K562 (cell line): Measurements from ENCODE around the gene CHAT. TPM values are rescaled to one million over a fixed set of nuclear protein-coding genes. Genes with fewer than 3 reads are reported as not detected.

Experiments
- ATAC-seq: fragments of 200-7000 bp; cut with Tn5 transposase; 3 replicates; pipeline ENCODE4 v1.9.1; 2020; ENCODE audit warnings: moderate library complexity
- BruUV-seq: library from RNA; stranded (reverse); fragments of 400-500 nt; replicated peaks from 2 replicates; lab custom pipeline; 2021; lab: Mats Ljungman, UMichigan
- CTCF ChIA-PET: fragments of 300-600 bp; formaldehyde crosslinking; extraction: SDS; loops from one replicate; lab custom pipeline; 2021; ENCODE audit warnings: low intra/inter-chr PET ratio; lab: Yijun Ruan, JAX
- POLR2A ChIA-PET: fragments of 300-600, 350-650 bp; sonication (Branson Sonifier 250); formaldehyde crosslinking; extraction: SDS; loops from one replicate; lab custom pipeline; 2021; ENCODE audit warnings: antibody characterized with exemption, inconsistent platforms; lab: Yijun Ruan, JAX
- DNase-seq, 4 experiments: peaks; one replicate each; pipeline versions ENCODE4 v3.0.0 to v3.0.0-alpha.2; 2011 to 2018; ENCODE audit warnings: low spot score in 3 of 4, mixed read lengths in 3 of 4; ENCODE audit errors: extremely low read depth in 1 of 4
- FAIRE-seq: peaks from 2 replicates; lab custom pipeline; 2011; peaks lifted over from hg19 to GRCh38; lab: Jason Lieb, UNC
- H2AFZ ChIP-seq: 2 replicates; pipeline ENCODE4 v1.6.0; 2011; ENCODE audit warnings: low read depth, low read length, control low read depth, inconsistent platforms
- H3K27ac ChIP-seq: fragments of 200-600 bp; 3 replicates; pipeline ENCODE4 v1.8.0; 2011; ENCODE audit warnings: low read depth, mild to moderate bottlenecking, control low read depth, inconsistent platforms, low read length, moderate library complexity, mixed read lengths; ENCODE audit errors: extremely low read depth
- H3K27me3 ChIP-seq, 2 experiments: fragments of 300-600 bp in 1 of 2; 2 replicates in 1 of 2; 3 replicates in 1 of 2; pipeline versions ENCODE4 v1.6.0 to v1.8.0; 2011; ENCODE audit warnings: inconsistent platforms in 2 of 2, low read length in 2 of 2, mild to moderate bottlenecking in 1 of 2, mixed read lengths in 1 of 2, moderate library complexity in 1 of 2; ENCODE audit not compliant: control insufficient read depth in 2 of 2, insufficient read depth in 2 of 2
- H3K36me3 ChIP-seq: fragments of 300-600 bp; 3 replicates; pipeline ENCODE4 v1.8.0; 2011; ENCODE audit warnings: mild to moderate bottlenecking, low read length, inconsistent platforms; ENCODE audit not compliant: control insufficient read depth, insufficient read depth
- H3K4me1 ChIP-seq, 2 experiments: fragments of 200-600 bp in 1 of 2; replicated peaks in 1 of 2; 2 replicates in 1 of 2; 3 replicates in 1 of 2; pipeline versions ENCODE4 v1.5.1 to v1.8.0; 2011; ENCODE audit warnings: inconsistent platforms in 2 of 2, low read length in 2 of 2, mild to moderate bottlenecking in 1 of 2, mixed read lengths in 1 of 2, moderate library complexity in 1 of 2; ENCODE audit not compliant: control insufficient read depth in 2 of 2, insufficient read depth in 2 of 2
- H3K4me2 ChIP-seq: 2 replicates; pipeline ENCODE4 v1.6.1; 2011; ENCODE audit warnings: low read length, control low read depth, inconsistent platforms, mixed read lengths; ENCODE audit not compliant: insufficient read depth
- H3K4me3 ChIP-seq: fragments of 200-600 bp; sonication (generic), shearing (Covaris generic); 2 replicates; pipeline ENCODE4 v1.5.1; 2016; ENCODE audit warnings: control low read depth, inconsistent platforms
- H3K79me2 ChIP-seq: fragments of 200-600 bp; 3 replicates; pipeline ENCODE4 v1.8.0; 2011; ENCODE audit warnings: low read length, inconsistent platforms; ENCODE audit not compliant: control insufficient read depth, insufficient read depth
- H3K9ac ChIP-seq, 2 experiments: 2 replicates each; pipeline versions ENCODE4 v1.6.0 to v1.6.1; 2011; ENCODE audit warnings: low read depth in 2 of 2, low read length in 2 of 2, control low read depth in 1 of 2, inconsistent platforms in 1 of 2, mild to moderate bottlenecking in 1 of 2, mixed read lengths in 1 of 2; ENCODE audit not compliant: insufficient read depth in 1 of 2
- H3K9me1 ChIP-seq: one replicate; pipeline ENCODE4 v1.6.0; 2011; ENCODE audit warnings: inconsistent platforms, mild to moderate bottlenecking, low read length, moderate library complexity; ENCODE audit not compliant: control insufficient read depth, insufficient read depth
- H3K9me3 ChIP-seq: replicated peaks from 2 replicates; pipeline ENCODE4 v1.5.1; 2011; ENCODE audit warnings: low read depth, low read length, inconsistent platforms; ENCODE audit not compliant: control insufficient read depth, insufficient read depth
- H4K20me1 ChIP-seq: replicated peaks from 2 replicates; pipeline ENCODE4 v1.6.1; 2011; ENCODE audit warnings: low read length, inconsistent platforms, mixed read lengths; ENCODE audit not compliant: control insufficient read depth, insufficient read depth
- BCOR ChIP-seq: fragments of 450-650 bp; IDR thresholded peaks from 2 replicates; pipeline ENCODE4 v1.6.1; 2016
- CBFA2T3 ChIP-seq: fragments of 450-650 bp; IDR thresholded peaks from 2 replicates; pipeline ENCODE4 v1.6.1; 2017
- CREB3L1 ChIP-seq: fragments of 450-650 bp; IDR thresholded peaks from 2 replicates; pipeline ENCODE4 v1.6.1; 2014; ENCODE audit warnings: low read depth, mild to moderate bottlenecking, moderate library complexity, borderline replicate concordance
- DPF2 ChIP-seq: fragments of 450-650 bp; IDR thresholded peaks from 2 replicates; pipeline ENCODE4 v1.6.1; 2016
- EP400 ChIP-seq: fragments of 450-650 bp; IDR thresholded peaks from 2 replicates; pipeline ENCODE4 v1.6.1; 2017; ENCODE audit warnings: antibody characterized with exemption, mild to moderate bottlenecking, moderate library complexity
- GABPA ChIP-seq: fragments of 200-800 bp; sonication (Bioruptor generic); conservative IDR thresholded peaks from 2 replicates; pipeline ENCODE4 v1.6.1; 2016; ENCODE audit warnings: low read depth, missing genetic modification characterization, missing compliant biosample characterization
- HINFP ChIP-seq: fragments of 450-650 bp; conservative IDR thresholded peaks from 2 replicates; pipeline ENCODE4 v1.6.1; 2016; ENCODE audit warnings: missing genetic modification characterization, low read depth, mild to moderate bottlenecking, control low read depth, missing compliant biosample characterization
- KLF1 ChIP-seq: fragments of 450-650 bp; IDR thresholded peaks from 2 replicates; pipeline ENCODE4 v1.6.1; 2016; ENCODE audit warnings: missing genetic modification characterization, missing compliant biosample characterization
- MCM2 ChIP-seq: fragments of 450-650 bp; IDR thresholded peaks from 2 replicates; pipeline ENCODE4 v1.6.1; 2017; ENCODE audit warnings: low read depth, mild to moderate bottlenecking
- MCM5 ChIP-seq: fragments of 450-650 bp; IDR thresholded peaks from 2 replicates; pipeline ENCODE4 v1.6.1; 2016; ENCODE audit warnings: low read depth
- PATZ1 ChIP-seq: fragments of 250-450 bp; sonication (Bioruptor Pico); IDR thresholded peaks from 2 replicates; pipeline ENCODE4 v1.5.0; 2020; ENCODE audit warnings: mild to moderate bottlenecking, borderline replicate concordance
- POLR3G ChIP-seq: IDR thresholded peaks from 2 replicates; pipeline ENCODE4 v1.6.1; 2011; ENCODE audit not compliant: insufficient read length, insufficient replicate concordance; ENCODE audit errors: extremely low read depth
- RBM39 ChIP-seq: fragments of 200-400 bp; formaldehyde crosslinking; optimal IDR thresholded peaks from 2 replicates; pipeline ENCODE3; 2018; ENCODE audit warnings: low read depth, low read length
- SRSF1 ChIP-seq: fragments of 200-400 bp; formaldehyde crosslinking; IDR thresholded peaks from 2 replicates; pipeline ENCODE4 v1.6.1; 2017; ENCODE audit warnings: mild to moderate bottlenecking, low read depth, low read length, moderate library complexity
- SRSF9 ChIP-seq: fragments of 200-400 bp; formaldehyde crosslinking; IDR thresholded peaks from 2 replicates; pipeline ENCODE4 v1.6.1; 2017; ENCODE audit warnings: low read depth, low read length, borderline replicate concordance
- ZNF124 ChIP-seq: sonication (generic); formaldehyde crosslinking; IDR thresholded peaks from 2 replicates; pipeline ENCODE4 v1.8.1; 2022; ENCODE audit warnings: missing genetic modification reagents
- ZNF324 ChIP-seq: fragments of 250-450 bp; sonication (Bioruptor Pico); IDR thresholded peaks from 2 replicates; pipeline ENCODE4 v1.4.0; 2020; ENCODE audit warnings: mild to moderate bottlenecking
- ZNF778 ChIP-seq: fragments of 450-650 bp; formaldehyde crosslinking; IDR thresholded peaks from 2 replicates; pipeline ENCODE4 v1.4.0; 2020; ENCODE audit warnings: mild to moderate bottlenecking, moderate library complexity
- ZNF79 ChIP-seq: fragments of 250-450 bp; sonication (Bioruptor Pico); IDR thresholded peaks from 2 replicates; pipeline ENCODE4 v1.4.0; 2020; ENCODE audit warnings: low read depth, mild to moderate bottlenecking, moderate library complexity
- WGBS: fragments of 100-300 bp; shearing (Covaris generic); methylation state at CpG from one replicate; pipeline ENCODE4 v1.1.6; 2016; ENCODE audit warnings: low coverage, mixed read lengths; ENCODE audit not compliant: insufficient coverage; ENCODE audit errors: missing lambda C conversion rate; 5-methylcytosine and 5-hydroxymethylcytosine counted together
- in situ Hi-C: fragments of 300-500 bp; cut with MboI; formaldehyde crosslinking; loops from 4 replicates; pipeline ENCODE4 v1.15.0; 2018; ENCODE audit warnings: inconsistent platforms, mixed read lengths
- intact Hi-C: fragments of 100-400 bp; cut with micrococcal nuclease; formaldehyde crosslinking; loops from 2 replicates; pipeline ENCODE4 v1.14.2; 2022
- polyA plus RNA-seq, 8 experiments: library from polyadenylated mRNA; depleted of rRNA in 4 of 8; stranded (reverse) in 5 of 8; unstranded in 3 of 8; fragments of >200 nt; fragmentation: Nextera tagmentation in 2 of 8; fragmentation: Illumina TruSeq in 1 of 8; extraction: Ambion mirVana in 2 of 8; extraction: Trizol in 1 of 8; gene quantifications; 2 replicates each; pipeline versions ENCODE4 v1.2.1 to v1.2.3, GENCODE V29; 2011 to 2014; ENCODE audit warnings: inconsistent platforms in 1 of 8, missing spikeins in 1 of 8
- total RNA-seq, 7 experiments: library from RNA; depleted of rRNA in 6 of 7; stranded (reverse); fragments of >200 nt in 6 of 7; fragmentation: Illumina TruSeq in 2 of 7; extraction: Trizol in 2 of 7; gene quantifications; 2 replicates each; pipeline versions ENCODE4 v1.2.1 to v1.2.3, GENCODE V29; 2011 to 2021; ENCODE audit warnings: low replicate concordance in 1 of 7

Gene CHAT
- total and polyA plus RNA-seq, 9 of the 15 experiments (the other 6 are each of a cell fraction or from before 2014, with no cell fraction given): not detected

GRCh38 chr10:49649936-49650723, 36.3 kb downstream of the CHAT start (continued):
- TF ChIP-seq SRSF1: no peak
- TF ChIP-seq EP400: no peak
- no peak for TF ChIP-seq MCM2
- no peak for TF ChIP-seq BCOR
- TF ChIP-seq GABPA: no peak

- Histone ChIP-seq H3K27ac (no peak overlapping the region), H3K4me1 (peaks cover 0 to 7% of the 10 kb centered on the region in 2 experiments; a peak in 1 of 5 replicates), H3K4me2 (no peak overlapping the region), H3K79me2 (no peaks in the 10 kb centered on the region), H4K20me1 (peaks cover 14% of the 10 kb centered on the region), H3K9me3 (no peaks in the 10 kb centered on the region), H3K36me3 (no peaks in the 10 kb centered on the region), H2AFZ (no peak overlapping the region), H3K4me3 (no peak overlapping the region), H3K27me3 (peaks cover 34 to 80% of the 10 kb centered on the region in 2 experiments; a peak in 4 of 5 replicates), H3K9ac (no peak overlapping the region), H3K9me1 (no peaks in the 10 kb centered on the region)
- intact Hi-C loops (no loop called here), in situ Hi-C loops (no loop called here)
- no peak for FAIRE-seq
- WGBS: 0% methylated on average over 1 of the region's 1 CpG
- no peak for DNase-seq
- ATAC-seq: no peak
- POLR2A ChIA-PET: interaction anchor here (0.6 kb wide), 1 partner anchor 978 kb away, joined by 3 read pairs; no protein-coding TSS in a partner anchor
- BruUV-seq: no TSS peak
- CTCF ChIA-PET: no interaction called here
- no peak for TF ChIP-seq ZNF324 (CRISPR knock-in tag)
- no peak for TF ChIP-seq DPF2
- TF ChIP-seq ZNF124 (CRISPR knock-in tag): no peak
- no peak for TF ChIP-seq RBM39
- TF ChIP-seq POLR3G: no peak
- no peak for TF ChIP-seq HINFP
- no peak for TF ChIP-seq PATZ1 (CRISPR knock-in tag)
- TF ChIP-seq CREB3L1: no peak
- no peak for TF ChIP-seq ZNF778
- no peak for TF ChIP-seq KLF1 (tag)
- TF ChIP-seq MCM5: no peak
- no peak for TF ChIP-seq SRSF9
- no peak for TF ChIP-seq CBFA2T3
- TF ChIP-seq ZNF79 (CRISPR knock-in tag): no peak
Measured at GRCh38 chr10:49650724-49651034, 36.8 kb downstream of the CHAT start.
